Liver (tissue), 9 donors: ENCODE data around the gene FAM76B. TPM values are rescaled to one million over a fixed set of nuclear protein-coding genes. Genes with fewer than 3 reads are reported as not detected.
"Not testable (repeated sequence)": the region's sequence is repeated elsewhere in the genome, so short reads cannot be mapped to it uniquely, and the experiment has no call there.

ENCODE experiments used
- DNase-seq: peaks from one replicate; pipeline ENCODE4 v3.0.0-alpha.2; 2017; ENCODE audit warnings: low spot score
- H3K27ac ChIP-seq, 2 donors: one replicate each; pipeline ENCODE4 v1.7.0; 2013; ENCODE audit warnings: inconsistent platforms in 2 of 2, low read length in 2 of 2, control low read depth in 1 of 2, low read depth in 1 of 2, mild to moderate bottlenecking in 1 of 2
- H3K27me3 ChIP-seq, 4 donors: one replicate each; pipeline versions ENCODE4 v1.6.1 to v1.7.0; 2013; ENCODE audit warnings: low read length in 3 of 4, inconsistent platforms in 1 of 4, mild to moderate bottlenecking in 1 of 4, moderate library complexity in 1 of 4; ENCODE audit not compliant: control insufficient read depth in 4 of 4, insufficient read depth in 4 of 4
- H3K36me3 ChIP-seq, 4 donors: one replicate each; pipeline versions ENCODE4 v1.6.1 to v1.7.0; 2013; ENCODE audit warnings: low read length in 3 of 4, mild to moderate bottlenecking in 3 of 4, low read depth in 1 of 4, moderate library complexity in 1 of 4; ENCODE audit not compliant: control insufficient read depth in 4 of 4, insufficient read depth in 3 of 4
- H3K4me1 ChIP-seq, 4 donors: one replicate each; pipeline versions ENCODE4 v1.6.1 to v1.7.0; 2013; ENCODE audit warnings: low read length in 3 of 4, mild to moderate bottlenecking in 3 of 4, moderate library complexity in 1 of 4; ENCODE audit not compliant: control insufficient read depth in 4 of 4, insufficient read depth in 4 of 4
- H3K4me3 ChIP-seq, 3 donors: one replicate each; pipeline versions ENCODE4 v1.6.1 to v1.7.0; 2013; ENCODE audit warnings: low read length in 3 of 3, control low read depth in 1 of 3, low read depth in 1 of 3, mild to moderate bottlenecking in 1 of 3
- H3K9ac ChIP-seq, 2 donors: one replicate each; pipeline ENCODE4 v1.7.0; 2013; ENCODE audit warnings: low read length in 2 of 2, mild to moderate bottlenecking in 2 of 2, moderate library complexity in 2 of 2, control low read depth in 1 of 2, low read depth in 1 of 2
- H3K9me3 ChIP-seq, 4 donors: one replicate each; pipeline versions ENCODE4 v1.6.1 to v1.7.0; 2013; ENCODE audit warnings: low read length in 3 of 4; ENCODE audit not compliant: control insufficient read depth in 4 of 4
- ATF3 ChIP-seq: IDR thresholded peaks from 2 replicates; pipeline ENCODE4 v1.6.1; 2016; ENCODE audit warnings: antibody characterized with exemption
- CTCF ChIP-seq: fragments of 150-350 bp; IDR thresholded peaks from 2 replicates; pipeline ENCODE4 v1.5.1; 2017; ENCODE audit warnings: improper control_type of control experiment, low read depth, low read length; ENCODE audit not compliant: missing input control
- EGR1 ChIP-seq, 2 donors: IDR thresholded peaks; 2 replicates each; pipeline ENCODE4 v1.6.1; 2016 to 2018; ENCODE audit warnings: antibody characterized with exemption in 2 of 2, low read depth in 2 of 2
- FOXA1 ChIP-seq: IDR thresholded peaks from 2 replicates; pipeline ENCODE4 v1.6.1; 2016; ENCODE audit warnings: antibody characterized with exemption
- FOXA2 ChIP-seq: IDR thresholded peaks from 2 replicates; pipeline ENCODE4 v1.6.1; 2016; ENCODE audit warnings: antibody characterized with exemption
- GABPA ChIP-seq, 2 donors: IDR thresholded peaks in 1 of 2; conservative IDR thresholded peaks in 1 of 2; 2 replicates each; pipeline ENCODE4 v1.6.1; 2016; ENCODE audit warnings: antibody characterized with exemption in 2 of 2, mild to moderate bottlenecking in 1 of 2, moderate library complexity in 1 of 2
- HNF4A ChIP-seq, 2 donors: conservative IDR thresholded peaks; 2 replicates each; pipeline ENCODE4 v1.6.1; 2016; ENCODE audit warnings: antibody characterized with exemption in 2 of 2, mild to moderate bottlenecking in 2 of 2
- HNF4G ChIP-seq: IDR thresholded peaks from 2 replicates; pipeline ENCODE4 v1.6.1; 2016; ENCODE audit warnings: antibody characterized with exemption
- JUND ChIP-seq, 2 donors: IDR thresholded peaks; 2 replicates each; pipeline ENCODE4 v1.6.1; 2016; ENCODE audit warnings: antibody characterized with exemption in 2 of 2
- MAX ChIP-seq: IDR thresholded peaks from 2 replicates; pipeline ENCODE4 v1.6.1; 2016; ENCODE audit warnings: antibody characterized with exemption
- NR2F2 ChIP-seq: IDR thresholded peaks from 2 replicates; pipeline ENCODE4 v1.6.1; 2016; ENCODE audit warnings: antibody characterized with exemption
- RAD21 ChIP-seq, 2 donors: IDR thresholded peaks; 2 replicates each; pipeline ENCODE4 v1.6.1; 2016; ENCODE audit warnings: antibody characterized with exemption in 2 of 2, mild to moderate bottlenecking in 2 of 2
- REST ChIP-seq: IDR thresholded peaks from 2 replicates; pipeline ENCODE4 v1.6.1; 2016; ENCODE audit warnings: antibody characterized with exemption, mild to moderate bottlenecking
- RXRA ChIP-seq, 2 donors: IDR thresholded peaks; 2 replicates each; pipeline ENCODE4 v1.6.1; 2017 to 2018; ENCODE audit warnings: antibody characterized with exemption in 2 of 2, mild to moderate bottlenecking in 1 of 2
- SP1 ChIP-seq: IDR thresholded peaks from 2 replicates; pipeline ENCODE4 v1.6.1; 2018; ENCODE audit warnings: antibody characterized with exemption, mild to moderate bottlenecking
- TAF1 ChIP-seq: conservative IDR thresholded peaks from 2 replicates; pipeline ENCODE4 v1.6.1; 2016; ENCODE audit warnings: antibody characterized with exemption, mild to moderate bottlenecking
- YY1 ChIP-seq: IDR thresholded peaks from 2 replicates; pipeline ENCODE4 v1.6.1; 2016; ENCODE audit warnings: antibody characterized with exemption, mild to moderate bottlenecking
- ZBTB33 ChIP-seq: IDR thresholded peaks from 2 replicates; pipeline ENCODE4 v1.6.1; 2016; ENCODE audit warnings: antibody characterized with exemption
- WGBS: extraction: QIAGEN DNeasy Blood & Tissue Kit; methylation state at CpG from one replicate; pipeline ENCODE4 v1.1.7; 2013; 5-methylcytosine and 5-hydroxymethylcytosine counted together
- polyA plus RNA-seq, 2 donors: library from polyadenylated mRNA; stranded (reverse) in 1 of 2; unstranded in 1 of 2; fragments of 200-250 nt in 1 of 2; fragments of >200 nt in 1 of 2; fragmentation: Nextera tagmentation in 1 of 2; extraction: Ambion mirVana in 1 of 2; gene quantifications; one replicate each; pipeline versions ENCODE4 v1.2.1 to v1.2.3, GENCODE V29; 2013 to 2015
- total RNA-seq, 2 donors: library from RNA; depleted of rRNA; stranded (reverse); fragments of >200 nt; gene quantifications; one replicate each; pipeline ENCODE4 v1.2.3, GENCODE V29; 2014
- donor health status: healthy.
- donor health status: healthy.
- donor health status: healthy.
- donor health status: healthy.
- donor health status: healthy.

Gene FAM76B
- total and polyA plus RNA-seq, 4 donors = 5.0 to 62.9 (median 19.3) TPM

- not testable (repeated sequence) for H3K4me1 ChIP-seq, H3K9me3 ChIP-seq, H3K9ac ChIP-seq, H3K27ac ChIP-seq, H3K27me3 ChIP-seq, DNase-seq, H3K4me3 ChIP-seq
- 97% methylated on average over 6 of the region's 6 CpGs for WGBS
- H3K36me3 ChIP-seq = peaks cover 0 to 15% (median 3%) of the 10 kb centered on the region in 4 donors
Observed at GRCh38 chr11:95806464-95806863, 16.9 kb upstream of the FAM76B start.

GRCh38 chr11:95805869-95806268, 16.3 kb upstream of the FAM76B start:
- DNase-seq = no peak
- Histone ChIP-seq H3K27me3 (no peaks in the 10 kb centered on the region), H3K9me3 (no peaks in the 10 kb centered on the region), H3K36me3 (peaks cover 0 to 15% (median 3%) of the 10 kb centered on the region in 4 donors), H3K27ac (no peak overlapping the region), H3K9ac (no peak overlapping the region), H3K4me1 (no peaks in the 10 kb centered on the region), H3K4me3 (no peak overlapping the region)
- 85% methylated on average over 2 of the region's 2 CpGs for WGBS
- TF ChIP-seq FOXA1 = no peak
- TF ChIP-seq FOXA2 = no peak
- TF ChIP-seq MAX = no peak
- no peak for TF ChIP-seq SP1
- TF ChIP-seq CTCF = no peak
- no peak for TF ChIP-seq TAF1
- TF ChIP-seq JUND (IDR thresholded peaks at IDR 0.05) = no peak
- TF ChIP-seq HNF4G = no peak
- no peak for TF ChIP-seq HNF4A (conservative IDR thresholded peaks at IDR 0.05)
- TF ChIP-seq NR2F2 = no peak
- TF ChIP-seq ATF3 = no peak
- TF ChIP-seq REST = no peak
- TF ChIP-seq GABPA (IDR thresholded peaks at IDR 0.05 in 1 of 2, conservative IDR thresholded peaks at IDR 0.05 in 1 of 2) = no peak
- TF ChIP-seq RXRA (IDR thresholded peaks at IDR 0.05) = no peak
- TF ChIP-seq EGR1 (IDR thresholded peaks at IDR 0.05; ENCODE audit: low read depth in 2 of 2) = no peak
- TF ChIP-seq RAD21 (IDR thresholded peaks at IDR 0.05) = no peak
- TF ChIP-seq ZBTB33 = no peak
- no peak for TF ChIP-seq YY1
